Stimulated activated CD8-positive, alpha-beta memory T cell treated with anti-CD3 and anti-CD28 coated beads, Interleukin-7, amount 100 ng/mL, for 48 hours (primary cell): Measurements from ENCODE around the gene GNRH2.
"Not testable (repeated sequence)": the region's sequence is repeated elsewhere in the genome, so short reads cannot be mapped to it uniquely, and the experiment has no call there.

Experiments used
- DNase-seq, 2 donors: peaks; one replicate each; pipeline ENCODE4 v3.0.0-alpha.2; 2020; ENCODE audit warnings: low read depth in 1 of 2; ENCODE audit errors: extremely low read depth in 1 of 2

GNRH2 gene

GRCh38 chr20:3072530-3073250, 29.3 kb downstream of the GNRH2 start:
- no peak for DNase-seq

GRCh38 chr20:3073251-3073643, 29.8 kb downstream of the GNRH2 start:
- DNase-seq: not testable (repeated sequence)

- no peak for DNase-seq
Observed at GRCh38 chr20:3074812-3075211, 31.4 kb downstream of the GNRH2 start.

GRCh38 chr20:3075315-3075714, 31.9 kb downstream of the GNRH2 start:
- not testable (repeated sequence) for DNase-seq

GRCh38 chr20:3077618-3078134, 34.3 kb downstream of the GNRH2 start:
- no peak for DNase-seq

GRCh38 chr20:3080939-3081388, 37.5 kb downstream of the GNRH2 start:
- DNase-seq: no peak

GRCh38 chr20:3081641-3082040, 38.2 kb downstream of the GNRH2 start:
- DNase-seq: no peak

- DNase-seq: no peak
Observed at GRCh38 chr20:3082306-3082951, 39.0 kb downstream of the GNRH2 start.

- no peak for DNase-seq
Observed at GRCh38 chr20:3082955-3083952, 39.8 kb downstream of the GNRH2 start.

GRCh38 chr20:3084283-3084985, 41.0 kb downstream of the GNRH2 start, which contains the start of gene AVP:
TSS of gene AVP (minus strand) at chr20:3084724. CDS start at chr20:3084674, 50 bp downstream.
- no peak for DNase-seq

GRCh38 chr20:3084986-3085360, 41.6 kb downstream of the GNRH2 start:
- DNase-seq: no peak

GRCh38 chr20:3085571-3086072, 42.2 kb downstream of the GNRH2 start:
- no peak for DNase-seq

- DNase-seq: no peak
Observed at GRCh38 chr20:3088031-3088430, 44.6 kb downstream of the GNRH2 start.

- no peak for DNase-seq
Observed at GRCh38 chr20:3090565-3090964, 47.1 kb downstream of the GNRH2 start.

- no peak for DNase-seq
Observed at GRCh38 chr20:3092611-3093379, 49.4 kb downstream of the GNRH2 start.

- no peak for DNase-seq
Observed at GRCh38 chr20:3093861-3094361, 50.5 kb downstream of the GNRH2 start.

GRCh38 chr20:3094848-3095629, 51.6 kb downstream of the GNRH2 start:
- DNase-seq: no peak
